Coronary artery (tissue), 2 donors: ENCODE data around the gene HDAC7.

Experiments
- DNase-seq: peaks from one replicate; pipeline ENCODE4 v3.0.0-alpha.2; 2017; ENCODE audit warnings: low spot score
- H3K27ac ChIP-seq, 2 donors: fragments of 200-600 bp; sonication (generic); one replicate each; pipeline ENCODE4 v1.5.1; 2016 to 2019
- H3K4me3 ChIP-seq: fragments of 200-600 bp; sonication (generic); 2 replicates; pipeline ENCODE4 v1.5.1; 2016; ENCODE audit warnings: mild to moderate bottlenecking, moderate library complexity
- TF ChIP-seq, protein P1 (sequence below): fragments of 200-600 bp; sonication (generic); IDR thresholded peaks from one replicate; pipeline ENCODE4 v1.5.1; 2019; ENCODE audit warnings: antibody characterized with exemption

HDAC7 gene

GRCh38 chr12:47807338-47807737 is 12.4 kb downstream of the HDAC7 start:
- TF ChIP-seq, protein P1, sequence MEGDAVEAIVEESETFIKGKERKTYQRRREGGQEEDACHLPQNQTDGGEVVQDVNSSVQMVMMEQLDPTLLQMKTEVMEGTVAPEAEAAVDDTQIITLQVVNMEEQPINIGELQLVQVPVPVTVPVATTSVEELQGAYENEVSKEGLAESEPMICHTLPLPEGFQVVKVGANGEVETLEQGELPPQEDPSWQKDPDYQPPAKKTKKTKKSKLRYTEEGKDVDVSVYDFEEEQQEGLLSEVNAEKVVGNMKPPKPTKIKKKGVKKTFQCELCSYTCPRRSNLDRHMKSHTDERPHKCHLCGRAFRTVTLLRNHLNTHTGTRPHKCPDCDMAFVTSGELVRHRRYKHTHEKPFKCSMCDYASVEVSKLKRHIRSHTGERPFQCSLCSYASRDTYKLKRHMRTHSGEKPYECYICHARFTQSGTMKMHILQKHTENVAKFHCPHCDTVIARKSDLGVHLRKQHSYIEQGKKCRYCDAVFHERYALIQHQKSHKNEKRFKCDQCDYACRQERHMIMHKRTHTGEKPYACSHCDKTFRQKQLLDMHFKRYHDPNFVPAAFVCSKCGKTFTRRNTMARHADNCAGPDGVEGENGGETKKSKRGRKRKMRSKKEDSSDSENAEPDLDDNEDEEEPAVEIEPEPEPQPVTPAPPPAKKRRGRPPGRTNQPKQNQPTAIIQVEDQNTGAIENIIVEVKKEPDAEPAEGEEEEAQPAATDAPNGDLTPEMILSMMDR, result no peak
- peak overlapping the region; percentile 48 for H3K4me3 ChIP-seq
- DNase-seq, result no peak
- H3K27ac ChIP-seq, result peak overlapping the region; percentile 96 to 100

GRCh38 chr12:47805417-47805816 is 14.3 kb downstream of the HDAC7 start:
- H3K4me3 ChIP-seq, result peak overlapping the region; percentile 12
- TF ChIP-seq, protein P1, result no peak
- peak overlapping the region; percentile 24 to 72 for H3K27ac ChIP-seq
- DNase-seq, result no peak

GRCh38 chr12:47804171-47804570 is 15.5 kb downstream of the HDAC7 start:
- Histone ChIP-seq H3K4me3 (peak overlapping the region; percentile 6), H3K27ac (peak overlapping the region; percentile 24 to 85)
- TF ChIP-seq, protein P1, result no peak
- DNase-seq, result no peak

DNA sequence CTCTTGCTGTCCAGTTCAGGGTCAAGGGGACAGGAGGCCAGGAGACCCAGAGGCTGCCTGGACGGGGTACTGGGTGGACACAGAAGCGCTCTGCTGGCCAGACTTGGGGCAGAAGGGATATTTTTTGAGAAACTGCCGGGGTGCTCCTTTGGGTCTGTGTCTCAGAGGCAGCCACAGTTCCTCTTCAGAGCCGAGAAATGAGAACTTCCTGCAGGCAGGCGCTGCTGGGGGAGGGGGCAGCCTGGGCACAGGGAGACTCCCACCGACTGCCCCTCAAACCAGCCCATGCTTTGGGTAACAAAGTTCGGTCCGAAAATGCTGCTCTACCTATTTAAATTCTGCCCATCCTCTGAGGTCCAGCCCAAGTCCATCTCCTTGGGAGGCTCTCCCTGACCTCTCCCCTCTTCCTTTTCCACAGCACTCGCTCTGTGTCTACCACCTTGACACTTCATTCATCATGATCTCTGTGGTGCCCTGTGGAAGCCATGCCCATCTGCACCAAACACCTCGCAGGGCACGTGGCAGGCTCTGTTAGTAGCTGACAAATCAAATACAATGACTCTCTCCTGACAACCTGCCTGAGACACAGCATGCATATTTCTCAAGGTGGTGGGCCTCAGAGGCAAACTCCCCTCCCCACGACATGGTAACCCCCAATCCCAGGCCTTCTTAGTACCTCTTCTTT is 16.4 kb downstream of the HDAC7 start:
- Histone ChIP-seq H3K27ac (peak overlapping the region; percentile 40 to 85), H3K4me3 (peak overlapping the region; percentile 16)
- TF ChIP-seq, protein P1, result no peak
- DNase-seq, result no peak

- TF ChIP-seq, protein P1, result no peak
- peak overlapping the region; percentile 40 to 85 for H3K27ac ChIP-seq
- no peak for DNase-seq
- H3K4me3 ChIP-seq, result peak overlapping the region; percentile 21
Observed at GRCh38 chr12:47802312-47802711, 17.4 kb downstream of the HDAC7 start.

DNA sequence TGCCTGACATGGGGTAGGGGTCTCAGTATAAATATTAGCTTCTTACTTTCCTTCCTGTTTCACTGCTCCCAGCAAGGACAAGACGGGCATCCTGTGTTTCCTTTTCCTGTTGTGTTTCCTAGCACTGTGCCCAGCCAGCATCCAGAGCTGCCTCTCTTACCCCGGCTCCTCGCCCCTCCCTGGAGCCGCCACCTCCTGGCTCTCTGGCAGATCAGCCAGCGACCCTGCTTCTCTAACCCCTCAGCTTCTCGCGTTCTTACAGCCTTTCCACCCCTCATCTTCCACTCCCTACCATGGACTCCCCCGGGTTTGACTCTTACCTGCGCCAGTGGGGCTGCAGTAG is 17.8 kb downstream of the HDAC7 start:
- TF ChIP-seq, protein P1, result no peak
- peak overlapping the region; percentile 40 to 85 for H3K27ac ChIP-seq
- peak overlapping the region; percentile 21 for H3K4me3 ChIP-seq
- no peak for DNase-seq

- peak overlapping the region; percentile 21 for H3K4me3 ChIP-seq
- DNase-seq, result no peak
- TF ChIP-seq, protein P1, result peak; percentile 12
Observed at GRCh38 chr12:47801170-47801903, 18.4 kb downstream of the HDAC7 start.

More at GRCh38 chr12:47801170-47801903, 18.4 kb downstream of the HDAC7 start:
- peak overlapping the region in 1 of 2 donors; percentile 85 for H3K27ac ChIP-seq
